Trophoblast cell (in vitro differentiated cells and primary cell): ENCODE results near the gene SLC39A3.

Experiments
- DNase-seq, 2 donors: peaks; one replicate each; pipeline ENCODE4 v3.0.0-alpha.2; 2016
- H2AFZ ChIP-seq: 2 replicates; pipeline ENCODE4 v1.6.1; 2013; ENCODE audit warnings: low read length, moderate library complexity, mild to moderate bottlenecking; ENCODE audit not compliant: insufficient read depth, poor library complexity
- H2AK5ac ChIP-seq: 2 replicates; pipeline ENCODE4 v1.6.1; 2013; ENCODE audit warnings: mild to moderate bottlenecking, low read length
- H2BK120ac ChIP-seq: 2 replicates; pipeline ENCODE4 v1.6.1; 2013; ENCODE audit warnings: low read length, mild to moderate bottlenecking, moderate library complexity; ENCODE audit not compliant: insufficient read depth, poor library complexity
- H2BK12ac ChIP-seq: 2 replicates; pipeline ENCODE4 v1.6.1; 2013; ENCODE audit warnings: mild to moderate bottlenecking, low read length, moderate library complexity
- H2BK5ac ChIP-seq: 2 replicates; pipeline ENCODE4 v1.6.1; 2013; ENCODE audit warnings: low read length, low read depth, moderate library complexity, mild to moderate bottlenecking; ENCODE audit not compliant: poor library complexity
- H3K14ac ChIP-seq: 2 replicates; pipeline ENCODE4 v1.6.1; 2013; ENCODE audit warnings: mild to moderate bottlenecking, low read length
- H3K18ac ChIP-seq: 2 replicates; pipeline ENCODE4 v1.6.1; 2013; ENCODE audit warnings: mild to moderate bottlenecking, low read length
- H3K23ac ChIP-seq: 2 replicates; pipeline ENCODE4 v1.6.1; 2013; ENCODE audit warnings: low read length
- H3K27ac ChIP-seq: 2 replicates; pipeline ENCODE4 v1.5.1; 2013; ENCODE audit warnings: low read depth, mild to moderate bottlenecking, inconsistent platforms, low read length, moderate library complexity
- H3K27me3 ChIP-seq: 2 replicates; pipeline ENCODE4 v1.6.1; 2013; ENCODE audit warnings: inconsistent platforms, mild to moderate bottlenecking, low read length, moderate library complexity; ENCODE audit not compliant: insufficient read depth
- H3K36me3 ChIP-seq, 2 experiments: 1 replicate in 1 of 2; 2 replicates in 1 of 2; pipeline ENCODE4 v1.6.1; 2013; ENCODE audit warnings: low read length in 2 of 2, mild to moderate bottlenecking in 2 of 2, moderate library complexity in 1 of 2; ENCODE audit not compliant: insufficient read depth in 2 of 2, control insufficient read depth in 1 of 2
- H3K4ac ChIP-seq: 2 replicates; pipeline ENCODE4 v1.6.1; 2013; ENCODE audit warnings: low read depth, mild to moderate bottlenecking, low read length, moderate library complexity
- H3K4me1 ChIP-seq, 2 experiments: 1 replicate in 1 of 2; 2 replicates in 1 of 2; pipeline ENCODE4 v1.6.1; 2013; ENCODE audit warnings: low read length in 2 of 2, mild to moderate bottlenecking in 2 of 2, moderate library complexity in 1 of 2; ENCODE audit not compliant: insufficient read depth in 2 of 2, control insufficient read depth in 1 of 2
- H3K4me2 ChIP-seq: 2 replicates; pipeline ENCODE4 v1.6.1; 2013; ENCODE audit warnings: inconsistent platforms, mild to moderate bottlenecking, low read length, moderate library complexity
- H3K4me3 ChIP-seq: 2 replicates; pipeline ENCODE4 v1.5.1; 2013; ENCODE audit warnings: mild to moderate bottlenecking, low read depth, low read length, inconsistent platforms
- H3K79me1 ChIP-seq: one replicate; pipeline ENCODE4 v1.6.1; 2013; ENCODE audit warnings: low read length
- H3K79me2 ChIP-seq: 2 replicates; pipeline ENCODE4 v1.6.1; 2013; ENCODE audit warnings: low read length, mild to moderate bottlenecking; ENCODE audit not compliant: control insufficient read depth, insufficient read depth, poor library complexity
- H3K9ac ChIP-seq: 2 replicates; pipeline ENCODE4 v1.6.1; 2013; ENCODE audit warnings: mild to moderate bottlenecking, low read length
- H3K9me3 ChIP-seq: 2 replicates; pipeline ENCODE4 v1.6.1; 2013; ENCODE audit warnings: low read depth, mild to moderate bottlenecking, control low read depth, inconsistent platforms, low read length; ENCODE audit not compliant: insufficient read depth
- H4K12ac ChIP-seq: 2 replicates; pipeline ENCODE4 v1.6.1; 2013; ENCODE audit warnings: low read depth, mild to moderate bottlenecking, low read length, moderate library complexity
- H4K8ac ChIP-seq: 2 replicates; pipeline ENCODE4 v1.6.1; 2013; ENCODE audit warnings: low read depth, mild to moderate bottlenecking, low read length, moderate library complexity
- H4K91ac ChIP-seq: one replicate; pipeline ENCODE4 v1.6.1; 2013; ENCODE audit warnings: low read depth, mild to moderate bottlenecking, low read length, moderate library complexity
- WGBS: extraction: QIAGEN DNeasy Blood & Tissue Kit; methylation state at CpG from one replicate; pipeline ENCODE4 v1.1.7; 2013; ENCODE audit warnings: missing lambda C conversion rate; ENCODE audit not compliant: insufficient read length, insufficient coverage; ENCODE audit errors: extremely low coverage; 5-methylcytosine and 5-hydroxymethylcytosine counted together

The SLC39A3 gene

DNA sequence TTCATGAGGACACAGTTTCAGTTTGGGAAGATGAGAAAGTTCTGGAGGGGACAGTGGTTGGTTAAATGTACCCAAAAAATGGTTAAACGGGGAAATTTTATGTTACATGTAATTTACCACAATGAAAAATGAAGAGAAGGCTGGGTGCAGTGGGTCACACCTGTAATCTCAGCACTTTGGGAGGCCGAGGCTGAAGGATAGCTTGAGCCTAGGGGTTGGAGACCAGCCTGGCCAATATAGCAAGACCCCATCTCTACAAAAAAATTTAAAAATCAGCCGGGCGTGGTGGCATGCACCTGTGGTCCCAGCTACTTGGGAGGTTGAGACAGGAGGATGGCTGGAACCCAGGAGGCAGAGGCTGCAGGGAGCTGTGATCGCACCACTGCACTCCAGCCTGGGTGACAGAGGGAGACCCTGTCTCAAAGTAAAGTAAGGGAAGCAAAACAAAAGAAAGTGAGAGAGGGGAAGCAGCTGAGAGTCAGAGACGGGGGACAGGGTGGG lies 54.6 kb downstream of the SLC39A3 start:
- no peak overlapping the region for H2AFZ ChIP-seq
- H3K4me3 ChIP-seq, result no peak overlapping the region
- no peak overlapping the region for H2AK5ac ChIP-seq
- no peak overlapping the region for H4K12ac ChIP-seq
- H3K36me3 ChIP-seq, result no peaks in the 10 kb centered on the region
- H3K79me1 ChIP-seq, result no peaks in the 10 kb centered on the region
- H4K8ac ChIP-seq, result no peak overlapping the region
- no peak overlapping the region for H2BK5ac ChIP-seq
- H2BK120ac ChIP-seq, result no peak overlapping the region
- H3K4me2 ChIP-seq, result no peak overlapping the region
- no peaks in the 10 kb centered on the region for H3K9me3 ChIP-seq
- H4K91ac ChIP-seq, result no peak overlapping the region
- no peak overlapping the region for H3K27ac ChIP-seq
- no peak for DNase-seq
- no peak overlapping the region for H2BK12ac ChIP-seq
- H3K79me2 ChIP-seq, result no peaks in the 10 kb centered on the region
- no peak overlapping the region for H3K18ac ChIP-seq
- no CpG with 5 or more reads among the region's 6 CpGs for WGBS
- no peaks in the 10 kb centered on the region for H3K27me3 ChIP-seq
- H3K9ac ChIP-seq, result no peak overlapping the region
- H3K4ac ChIP-seq, result no peak overlapping the region
- no peaks in the 10 kb centered on the region for H3K4me1 ChIP-seq
- H3K14ac ChIP-seq, result no peak overlapping the region
- H3K23ac ChIP-seq, result no peak overlapping the region

DNA sequence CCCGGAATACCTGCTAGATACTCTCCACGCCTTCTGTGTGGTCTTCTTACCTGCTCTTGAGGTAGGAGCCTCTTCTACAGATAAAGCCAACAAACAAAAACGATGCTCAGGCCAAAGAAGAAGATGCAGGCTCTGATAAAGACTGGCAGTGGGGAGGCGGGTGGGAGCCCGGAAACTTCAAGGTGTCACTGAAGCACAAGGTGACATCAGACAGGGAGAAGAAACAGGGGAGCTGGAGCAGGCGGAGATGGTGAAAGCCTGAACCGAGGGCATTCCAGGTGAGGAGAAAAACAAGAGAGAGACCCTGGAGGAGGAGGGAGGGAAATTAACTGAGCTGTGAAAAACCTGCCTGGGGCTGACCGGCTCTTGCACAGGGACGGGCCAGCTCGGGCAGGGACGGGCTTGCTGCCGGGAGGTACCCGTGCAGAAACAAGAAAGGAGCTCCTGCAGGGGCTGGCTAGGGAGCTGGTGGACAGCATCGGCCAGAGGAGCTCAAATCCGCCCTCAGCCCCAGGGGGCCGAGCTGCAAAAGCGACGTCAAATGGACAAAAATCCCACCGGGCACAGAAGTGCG lies 56.3 kb downstream of the SLC39A3 start:
- Histone ChIP-seq H2BK120ac (no peak overlapping the region), H3K4me2 (no peak overlapping the region), H3K4me3 (no peak overlapping the region), H3K9me3 (no peaks in the 10 kb centered on the region), H3K9ac (no peak overlapping the region), H3K23ac (no peak overlapping the region), H3K27me3 (no peaks in the 10 kb centered on the region), H3K79me2 (no peaks in the 10 kb centered on the region), H4K91ac (no peak overlapping the region), H3K79me1 (no peaks in the 10 kb centered on the region), H3K18ac (no peak overlapping the region), H2BK12ac (no peak overlapping the region), H4K12ac (no peak overlapping the region), H4K8ac (no peak overlapping the region), H3K36me3 (no peaks in the 10 kb centered on the region), H2AK5ac (no peak overlapping the region), H3K4me1 (no peaks in the 10 kb centered on the region), H2AFZ (no peak overlapping the region), H3K4ac (no peak overlapping the region), H3K14ac (no peak overlapping the region), H3K27ac (no peak overlapping the region), H2BK5ac (no peak overlapping the region)
- no peak for DNase-seq
- no CpG with 5 or more reads among the region's 20 CpGs for WGBS
